HT-29 (cell line): ENCODE results near the gene CEP57. TPM values are rescaled to one million over a fixed set of nuclear protein-coding genes. Genes with fewer than 3 reads are reported as not detected.
"Not testable (repeated sequence)": the region's sequence is repeated elsewhere in the genome, so short reads cannot be mapped to it uniquely, and the experiment has no call there.

Experiments
- DNase-seq: peaks from one replicate; pipeline ENCODE4 v3.0.0-alpha.2; 2015; ENCODE audit warnings: low spot score
- total RNA-seq: library from RNA; depleted of rRNA; stranded (reverse); fragments of >200 nt; shearing (Covaris generic); gene quantifications from 2 replicates; pipeline ENCODE4 v1.2.3, GENCODE V29; 2014

The CEP57 gene
- total RNA-seq, 1 experiment from 2014 or later, result 26.0 TPM

DNA sequence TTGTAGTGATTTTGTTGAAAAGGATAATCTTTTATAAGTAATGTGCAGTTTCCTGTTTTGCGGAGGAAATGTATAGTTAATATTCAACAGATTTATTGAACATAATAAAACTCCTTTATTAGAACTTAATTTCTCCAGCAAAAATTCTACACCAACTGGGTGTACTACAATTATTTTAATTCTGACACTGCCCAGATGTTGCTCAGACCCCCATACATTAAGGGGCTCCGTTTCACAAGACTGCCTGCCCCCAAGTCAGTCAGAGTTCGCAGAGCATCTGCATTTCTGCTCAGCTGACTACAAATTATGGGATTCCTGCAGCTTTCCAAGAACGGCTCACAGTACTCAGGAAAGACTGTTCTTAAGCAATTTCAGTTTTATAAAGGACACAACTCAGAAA lies 6.2 kb downstream of the CEP57 start:
- DNase-seq, result no peak

DNA sequence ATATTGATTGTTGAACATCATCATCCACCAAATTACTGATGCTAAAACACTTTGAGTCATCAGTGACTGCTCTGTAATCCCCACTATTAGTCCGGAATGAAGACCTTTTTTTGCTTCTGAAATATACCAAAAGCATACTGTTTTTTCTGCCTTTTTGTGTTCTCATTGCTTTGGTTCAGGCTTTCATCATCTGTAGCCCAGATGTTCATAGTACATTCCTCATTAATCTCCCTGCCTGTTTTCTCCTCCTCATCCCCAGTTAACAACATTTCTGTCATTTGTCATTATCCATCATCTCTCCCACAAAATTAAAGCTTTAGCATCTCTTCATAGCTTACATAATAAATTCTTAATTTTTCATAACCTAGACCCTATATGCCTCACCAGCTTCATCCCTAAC lies 9.2 kb downstream of the CEP57 start:
- DNase-seq, result no peak

DNA sequence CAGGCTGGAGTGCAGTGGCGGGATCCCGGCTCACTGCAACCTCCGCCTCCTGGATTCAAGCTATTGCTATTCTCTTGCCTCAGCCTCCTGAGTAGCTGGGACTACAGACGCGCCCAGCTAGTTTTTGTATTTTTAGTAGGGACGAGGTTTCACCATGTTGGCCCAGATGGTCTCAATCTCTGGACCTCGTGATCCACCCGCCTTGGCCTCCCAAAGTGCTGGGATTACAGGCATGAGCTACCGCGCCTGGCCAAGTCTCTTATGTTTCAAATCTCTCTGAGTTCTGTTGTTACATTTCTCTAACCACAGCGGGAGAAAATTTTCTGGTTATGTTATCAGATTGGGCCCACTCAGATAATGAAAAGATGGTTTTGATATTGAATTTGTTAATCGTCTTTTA lies 10.1 kb downstream of the CEP57 start:
- no peak for DNase-seq

DNA sequence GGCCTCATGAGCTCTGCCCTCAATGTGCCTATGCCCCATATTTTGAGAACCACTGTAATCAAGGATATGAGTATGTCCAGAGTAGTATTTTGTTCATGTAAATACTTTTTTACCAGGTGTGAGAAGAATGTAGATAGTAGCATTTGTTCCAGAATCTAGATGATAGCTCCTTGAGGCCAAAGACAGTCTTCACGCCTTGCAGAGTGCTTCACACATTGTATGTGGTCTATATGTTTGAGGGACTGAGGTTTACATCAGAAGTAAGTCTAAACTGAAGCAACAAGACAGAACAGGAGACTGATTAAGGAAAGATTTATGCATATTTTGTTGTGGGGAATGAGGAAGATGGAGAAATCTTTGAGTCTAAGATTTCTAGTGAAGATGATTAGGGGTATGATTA lies 12.5 kb downstream of the CEP57 start:
- no peak for DNase-seq

DNA sequence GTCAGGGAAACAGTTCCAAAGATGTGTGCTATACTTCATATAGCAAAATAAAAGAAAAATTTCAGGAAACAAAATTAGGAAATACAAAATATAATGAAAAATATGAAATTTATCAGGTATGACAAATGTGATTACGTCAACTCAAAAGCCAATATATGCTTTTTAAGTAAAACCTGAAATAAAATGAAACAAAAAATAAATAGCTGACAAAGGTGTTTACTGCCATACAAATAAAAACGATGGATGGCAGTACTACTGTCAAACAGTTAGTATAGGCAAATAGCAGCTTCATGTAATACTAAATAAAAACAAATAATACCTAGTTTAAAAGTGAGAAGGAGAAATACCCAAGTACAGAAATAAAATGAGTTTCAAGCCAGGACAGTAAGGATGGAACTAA lies 13.7 kb downstream of the CEP57 start:
- no peak for DNase-seq

DNA sequence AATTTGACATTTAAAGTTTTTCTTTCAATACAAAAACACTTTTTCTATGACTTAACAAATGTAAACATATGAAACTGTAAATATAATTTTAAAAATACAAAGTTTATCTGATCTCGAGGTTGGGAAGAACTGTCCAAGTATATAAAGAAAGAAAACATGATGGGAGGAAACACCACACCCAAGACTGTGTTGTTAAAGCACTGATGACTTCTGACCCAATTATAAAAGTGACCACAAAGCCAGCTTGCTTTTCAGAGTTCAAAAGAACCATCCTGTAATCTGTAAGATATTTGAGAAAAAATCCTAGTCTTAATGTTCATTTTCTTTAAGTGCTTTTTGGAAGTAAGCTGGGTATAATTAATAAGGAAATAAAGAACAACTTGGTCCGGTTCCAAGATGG lies 15.6 kb downstream of the CEP57 start:
- DNase-seq, result no peak

DNA sequence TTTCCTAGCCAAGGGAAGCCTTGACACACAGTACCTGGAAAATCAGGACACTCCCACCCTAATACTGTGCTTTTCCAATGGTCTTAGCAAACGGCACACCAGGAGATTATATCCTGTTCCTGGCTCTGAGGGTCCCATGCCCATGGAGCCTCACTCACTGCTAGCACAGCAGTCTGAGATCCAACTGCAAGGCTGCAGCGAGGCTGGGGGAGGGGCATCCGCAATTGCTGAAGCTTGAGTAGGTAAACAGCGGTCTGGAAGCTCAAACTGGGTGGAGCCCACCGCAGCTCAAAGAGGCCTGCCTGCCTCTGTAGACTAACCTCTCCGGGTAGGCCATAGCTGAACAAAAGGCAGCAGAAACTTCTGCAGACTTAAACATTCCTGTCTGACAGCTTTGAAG lies 16.2 kb downstream of the CEP57 start:
- DNase-seq, result not testable (repeated sequence)

DNA sequence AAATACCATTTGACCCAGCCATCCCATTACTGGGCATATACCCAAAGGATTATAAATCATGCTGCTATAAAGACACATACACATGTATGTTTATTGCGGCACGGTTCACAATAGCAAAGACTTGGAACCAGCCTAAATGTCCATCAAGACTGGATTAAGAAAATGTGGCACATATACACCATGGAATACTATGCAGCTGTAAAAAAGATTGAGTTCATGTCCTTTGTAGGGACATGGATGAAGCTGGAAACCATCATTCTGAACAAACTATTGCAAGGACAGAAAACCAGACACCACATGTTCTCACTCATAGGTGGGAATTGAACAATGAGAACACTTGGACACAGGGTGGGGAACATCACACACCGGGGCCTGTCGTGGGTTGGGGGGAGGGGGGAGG lies 20.8 kb downstream of the CEP57 start:
- not testable (repeated sequence) for DNase-seq

DNA sequence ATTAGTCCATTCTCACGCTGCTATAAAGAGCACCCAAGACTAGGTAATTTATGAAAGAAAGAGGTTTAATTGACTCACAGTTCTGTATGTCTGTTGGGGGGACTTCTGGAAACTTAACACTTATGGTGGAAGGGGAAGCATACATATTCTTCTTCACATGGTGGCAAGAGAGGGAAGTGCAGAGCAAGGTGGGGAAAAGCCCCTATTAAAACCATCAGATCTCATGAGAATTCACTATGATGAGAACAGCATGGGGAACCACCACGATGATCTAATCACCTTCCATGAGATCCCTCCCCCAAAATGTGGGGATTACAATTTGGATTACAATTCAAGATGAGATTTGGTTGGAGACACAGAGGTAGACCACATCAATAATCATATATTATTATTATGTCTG lies 25.7 kb downstream of the CEP57 start:
- no peak for DNase-seq

DNA sequence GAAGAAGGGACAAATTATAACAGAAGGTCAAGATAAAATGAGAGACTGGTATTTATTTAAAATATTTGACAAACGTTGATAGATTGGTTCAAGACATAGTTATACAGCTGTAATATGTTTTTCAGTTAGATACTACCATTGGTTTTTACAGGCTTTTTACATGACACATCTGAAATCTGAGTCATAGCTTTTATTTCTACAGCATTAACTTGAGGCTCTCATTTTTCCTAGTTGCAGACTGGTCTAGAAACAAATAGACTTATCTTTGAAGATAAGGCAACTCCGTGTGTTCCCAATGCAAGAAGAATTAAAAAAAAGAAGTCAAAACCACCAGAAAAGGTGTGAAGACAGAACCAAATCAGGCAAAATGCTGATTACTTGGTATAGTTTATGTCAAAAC lies 31.3 kb downstream of the CEP57 start:
- no peak for DNase-seq

DNA sequence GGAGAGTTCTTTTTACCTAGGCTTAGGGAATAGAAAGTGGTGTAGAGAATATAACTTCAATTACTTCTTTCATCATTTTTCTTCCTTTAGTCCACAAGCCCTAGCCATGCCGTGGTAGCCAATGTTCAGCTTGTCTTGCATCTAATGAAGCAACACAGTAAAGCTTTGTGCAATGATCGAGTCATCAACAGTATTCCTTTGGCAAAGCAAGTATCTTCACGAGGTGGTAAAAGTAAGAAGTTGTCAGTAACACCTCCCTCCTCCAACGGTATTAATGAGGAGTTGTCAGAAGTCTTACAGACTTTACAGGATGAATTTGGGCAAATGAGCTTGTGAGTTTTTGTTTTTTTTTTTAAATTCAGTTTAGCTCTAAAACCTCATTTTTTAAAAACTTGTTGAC lies 37.4 kb downstream of the CEP57 start:
- no peak for DNase-seq

DNA sequence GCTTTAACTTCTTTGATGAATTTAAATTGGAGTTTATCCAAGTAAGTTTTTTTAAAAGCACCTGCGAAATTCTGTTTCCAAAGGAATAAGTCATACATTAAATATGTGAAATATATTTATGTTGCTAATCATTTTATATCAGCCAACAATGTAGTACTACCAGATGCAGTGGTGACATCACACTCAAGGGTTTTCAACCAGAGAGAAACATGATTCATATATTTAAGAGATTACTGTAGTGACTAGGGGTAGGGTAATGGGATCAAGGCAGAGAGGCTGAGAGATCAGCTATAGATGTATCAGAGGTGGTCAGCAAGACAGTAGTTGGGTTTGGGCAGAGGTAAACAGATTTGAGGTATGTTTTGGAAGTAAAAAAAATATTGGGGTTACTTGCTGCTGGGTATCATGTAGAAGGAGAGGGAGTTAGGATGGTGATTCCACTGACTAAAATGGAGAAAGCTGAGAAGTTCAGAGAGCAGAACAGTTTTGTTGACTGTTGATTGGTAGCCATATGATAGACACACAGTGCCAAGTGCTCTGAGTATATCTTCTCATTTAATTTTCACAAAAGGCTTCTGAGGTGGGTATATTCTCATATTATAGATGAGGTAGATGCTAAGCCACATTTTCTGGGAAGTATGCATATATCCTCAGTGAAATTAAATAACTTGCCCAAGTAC lies 39.4 kb downstream of the CEP57 start:
- DNase-seq, result no peak

DNA sequence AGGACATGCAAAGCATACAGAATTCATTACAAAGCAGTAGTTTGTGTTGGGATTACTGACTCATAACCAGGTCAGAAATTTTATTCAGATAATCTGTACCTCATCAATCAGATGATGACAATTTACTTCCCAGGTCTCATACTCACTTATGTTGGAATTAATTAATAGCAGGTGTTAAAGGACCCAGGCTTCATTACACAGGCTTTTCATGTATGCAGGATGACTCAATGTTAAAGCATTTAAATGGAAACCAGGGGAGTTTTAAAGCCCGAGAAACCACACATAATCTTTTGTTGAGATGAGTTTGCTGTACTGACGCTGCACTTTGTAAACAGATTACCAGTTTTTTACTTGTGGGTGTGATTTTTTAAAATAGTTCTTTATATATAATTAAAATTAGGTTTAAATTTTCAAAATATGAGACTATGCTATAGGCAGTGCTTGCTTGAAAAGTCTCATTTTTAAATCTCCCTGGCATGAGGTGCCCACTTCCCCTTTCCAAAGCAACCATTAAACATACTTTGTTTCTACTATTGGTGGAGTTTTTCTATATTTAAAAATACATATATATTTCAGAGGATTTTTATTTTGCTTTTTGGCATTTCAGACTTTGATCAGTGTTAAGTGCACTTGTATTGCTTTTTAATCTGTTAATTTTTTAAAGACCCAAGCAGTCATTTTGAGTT lies 41.0 kb downstream of the CEP57 start:
- peak; percentile 36 for DNase-seq

DNA sequence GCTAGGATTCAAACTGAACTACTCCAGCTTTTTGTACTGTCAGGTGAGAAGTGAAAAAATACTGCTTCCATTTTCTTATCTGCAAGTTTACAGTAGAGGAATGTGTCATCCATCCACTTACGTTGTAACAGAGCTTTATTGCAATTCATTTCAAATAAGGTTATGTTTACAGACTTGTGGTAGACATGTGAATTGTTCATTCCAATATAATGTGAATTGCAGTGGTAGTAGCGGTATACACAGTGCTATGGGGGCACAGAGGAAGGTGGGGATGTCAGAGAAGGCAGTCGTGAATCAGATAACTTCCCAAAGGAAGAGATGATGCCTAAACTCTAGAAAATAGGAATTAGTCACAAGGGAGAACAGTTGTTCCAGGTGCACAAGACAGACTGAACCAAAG lies 42.5 kb downstream of the CEP57 start:
- no peak for DNase-seq

DNA sequence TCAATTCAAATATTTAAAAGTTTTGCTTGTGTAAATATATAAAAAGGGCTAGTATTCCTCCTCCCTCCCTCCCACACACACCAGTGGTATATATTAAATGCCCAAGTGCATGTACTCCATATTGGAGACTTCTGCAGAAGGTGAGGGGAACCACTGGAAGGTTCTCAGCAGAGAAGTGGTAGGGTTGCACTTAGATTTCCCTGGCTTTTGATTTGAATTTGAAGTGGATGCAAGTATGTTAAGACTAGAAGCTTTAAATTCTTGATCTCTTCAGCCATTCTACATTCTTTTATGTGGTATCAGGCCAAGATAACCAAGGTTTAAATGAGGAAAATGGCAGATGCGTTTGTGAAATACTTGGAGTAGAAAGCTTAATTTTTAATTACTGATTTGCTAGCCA lies 43.1 kb downstream of the CEP57 start:
- DNase-seq, result no peak

DNA sequence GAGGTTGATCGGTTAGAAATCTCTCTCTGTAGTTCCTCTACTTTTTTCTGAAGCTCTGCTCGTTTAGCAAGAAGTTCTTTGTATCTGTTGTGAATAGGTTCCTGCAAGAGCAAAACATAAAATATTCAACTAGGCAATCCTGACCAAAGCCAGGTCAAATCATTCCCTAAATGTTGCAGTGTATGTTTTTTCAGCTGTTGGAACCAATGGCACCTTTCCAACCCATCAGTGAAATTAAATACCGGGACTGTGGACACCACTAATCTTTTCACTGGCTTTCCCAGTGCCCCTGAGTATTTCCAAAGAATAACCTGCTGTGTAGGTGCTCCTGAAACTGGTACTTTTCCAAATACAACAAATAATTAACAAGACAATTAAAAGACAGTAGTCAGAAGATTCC lies 45.1 kb downstream of the CEP57 start:
- DNase-seq, result no peak

DNA sequence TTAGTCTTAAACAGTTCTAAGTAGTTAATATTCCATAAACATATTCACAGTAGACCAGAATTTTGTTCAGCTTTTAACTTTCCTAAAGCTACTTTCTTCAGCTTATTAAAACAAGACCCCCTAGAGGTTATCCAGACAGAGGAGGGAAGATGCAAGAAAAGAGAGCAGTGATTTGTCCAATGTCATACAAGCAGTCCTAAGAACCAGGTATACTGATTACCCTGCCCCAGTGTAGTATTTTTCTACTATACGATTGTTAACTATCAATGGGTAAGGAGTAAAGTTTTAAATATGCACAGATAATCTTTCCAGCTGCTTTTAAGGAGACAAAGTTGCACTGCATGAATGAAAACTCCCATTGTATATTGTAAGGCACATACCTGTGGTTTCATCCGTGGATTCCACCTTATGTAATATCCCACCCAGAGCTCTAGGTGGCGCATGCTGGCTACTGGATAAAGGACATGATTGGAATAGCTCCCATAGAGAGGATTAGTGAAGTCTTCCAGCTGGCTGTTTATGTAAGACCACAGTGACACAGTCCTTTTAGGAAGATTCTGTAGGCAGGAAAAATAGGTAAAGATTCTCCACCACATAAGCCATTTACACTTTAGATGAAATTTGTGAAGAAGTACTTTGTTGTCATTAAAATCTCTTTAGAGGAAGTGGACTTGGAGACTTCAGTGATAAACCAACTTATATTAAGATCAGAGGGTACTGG lies 45.6 kb downstream of the CEP57 start:
- peak; percentile 93 for DNase-seq

DNA sequence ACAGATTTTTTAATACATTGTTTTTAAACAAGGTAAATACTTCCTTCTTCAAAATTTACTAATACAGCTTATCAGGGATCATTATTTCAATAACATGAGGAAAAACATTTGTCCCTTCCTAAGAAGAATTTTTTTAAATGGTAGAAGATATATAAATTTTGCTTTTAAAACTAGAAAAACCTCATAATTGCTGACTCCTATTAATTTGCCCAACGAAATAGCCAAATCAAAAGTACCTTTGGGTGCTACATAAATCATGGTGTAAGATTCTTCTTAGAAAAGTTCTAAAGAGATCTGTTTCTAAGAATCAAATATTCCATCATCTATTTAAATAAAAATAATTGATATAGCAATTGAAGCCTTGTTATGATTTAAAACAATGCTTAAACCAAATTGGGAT lies 54.9 kb downstream of the CEP57 start:
- no peak for DNase-seq

DNA sequence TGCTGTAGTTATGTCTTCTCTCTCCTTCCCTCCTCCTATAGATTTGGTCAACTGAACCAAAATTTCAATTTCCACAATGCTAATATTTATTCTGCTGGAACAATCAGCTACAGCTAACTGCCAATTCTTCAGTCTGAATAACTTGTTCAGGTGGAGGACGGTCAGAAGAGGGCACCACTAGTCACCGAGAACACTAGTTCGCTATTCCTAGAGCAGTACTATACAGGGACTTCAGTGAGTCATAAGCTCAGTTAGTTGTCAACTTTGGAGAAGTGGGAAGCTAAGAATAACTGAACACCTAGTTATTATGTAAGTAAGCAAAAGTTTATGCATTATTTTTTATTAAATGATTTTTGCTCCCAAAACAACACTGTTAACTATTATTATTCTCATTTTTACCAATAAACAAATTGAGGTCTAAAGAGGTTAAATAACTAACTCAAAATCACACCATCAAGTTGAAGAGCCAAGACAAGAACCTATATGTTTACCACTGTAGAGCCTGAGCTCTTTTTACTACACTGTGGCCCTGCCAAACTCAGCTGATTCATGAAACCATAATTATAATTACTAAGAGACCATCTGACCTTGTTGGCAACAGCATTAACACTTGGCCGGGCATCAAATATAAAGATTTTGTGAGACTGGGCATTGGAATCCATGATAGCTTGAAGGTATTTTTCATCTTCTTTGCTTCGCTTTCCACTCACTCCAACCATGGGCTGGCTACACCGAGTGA lies 59.0 kb downstream of the CEP57 start:
- DNase-seq, result peak; percentile 84

DNA sequence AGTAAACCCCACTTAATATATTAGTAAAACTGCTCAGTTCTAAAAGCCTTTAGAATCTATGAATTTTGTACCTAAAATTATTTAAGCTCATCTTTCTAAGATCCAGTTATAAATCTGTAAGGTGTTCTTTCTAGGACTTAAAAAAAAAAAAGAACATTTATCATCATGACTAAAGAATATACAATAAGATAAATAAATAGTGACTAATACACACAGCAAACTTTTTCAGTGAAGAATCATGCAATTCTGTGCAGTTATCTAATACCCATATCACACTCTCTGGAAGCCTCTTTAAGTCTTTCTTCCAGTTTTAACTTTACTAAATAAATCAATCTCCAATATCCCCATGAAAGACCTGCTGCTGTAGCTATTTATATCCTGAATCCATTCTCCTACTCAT lies 59.8 kb downstream of the CEP57 start:
- no peak for DNase-seq

DNA sequence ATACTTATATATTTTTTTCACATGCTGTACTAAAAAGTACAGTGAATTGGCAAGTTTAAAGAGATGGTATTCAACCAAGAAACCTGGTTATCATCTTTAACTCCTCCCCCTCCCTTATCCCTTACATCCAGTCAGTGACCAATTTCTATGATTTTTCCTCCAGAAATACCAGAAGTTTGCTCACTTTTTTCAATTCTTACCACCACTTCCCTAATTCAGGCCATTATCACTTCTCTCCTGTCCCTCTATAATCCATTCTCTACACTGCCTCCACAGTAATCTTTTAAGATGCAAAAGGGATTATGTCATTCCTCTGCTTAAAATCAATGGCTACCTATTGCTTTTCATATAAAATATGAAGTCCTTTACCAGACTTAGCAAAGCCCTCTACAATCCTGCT lies 62.8 kb downstream of the CEP57 start:
- no peak for DNase-seq

DNA sequence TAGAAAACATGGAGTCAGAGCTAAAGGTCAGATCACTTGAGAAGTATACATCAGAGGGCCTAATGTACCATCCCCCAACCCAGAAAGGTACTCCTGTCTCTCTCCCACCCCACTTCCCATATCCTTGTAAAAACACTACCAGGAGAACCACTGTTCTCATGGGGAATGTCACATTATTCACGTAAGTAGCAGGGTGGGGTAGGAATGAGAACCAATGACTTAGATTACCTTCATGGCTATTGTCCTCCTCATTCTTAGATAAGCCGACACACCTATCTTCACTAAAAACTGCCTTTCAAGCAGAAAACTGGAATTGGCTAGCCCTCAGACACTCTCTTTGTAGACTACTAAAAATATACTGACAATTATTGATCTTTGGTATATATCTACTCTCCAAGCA lies 63.6 kb downstream of the CEP57 start:
- no peak for DNase-seq
